HFFc6 (cell line): ENCODE results near the gene ANGPTL7. TPM values are rescaled to one million over a fixed set of nuclear protein-coding genes. Genes with fewer than 3 reads are reported as not detected.

Source experiments
- DNase-seq: peaks from one replicate; pipeline ENCODE4 v3.0.0-alpha.2; 2018
- H3K27ac Mint-ChIP-seq: 2 replicates; pipeline ENCODE4 v1.8.0; 2020; ENCODE audit warnings: mild to moderate bottlenecking, mixed read lengths
- H3K27me3 Mint-ChIP-seq: 2 replicates; pipeline ENCODE4 v1.8.0; 2021; ENCODE audit warnings: mild to moderate bottlenecking, moderate library complexity, mixed read lengths; ENCODE audit not compliant: insufficient read depth
- H3K36me3 Mint-ChIP-seq: 2 replicates; pipeline ENCODE4 v1.8.0; 2021; ENCODE audit warnings: low read depth, mixed read lengths
- H3K4me1 Mint-ChIP-seq: 2 replicates; pipeline ENCODE4 v1.8.0; 2020; ENCODE audit warnings: low read depth, mixed read lengths
- H3K4me3 Mint-ChIP-seq: 2 replicates; pipeline ENCODE4 v1.8.0; 2020; ENCODE audit warnings: mild to moderate bottlenecking, moderate library complexity, mixed read lengths
- H3K9me3 Mint-ChIP-seq: 2 replicates; pipeline ENCODE4 v1.8.0; 2020; ENCODE audit warnings: mild to moderate bottlenecking, mixed read lengths
- CTCF ChIP-seq: fragments of 200-600 bp; sonication (generic); IDR thresholded peaks from 2 replicates; pipeline ENCODE4 v1.5.0; 2021; ENCODE audit warnings: antibody characterized with exemption, mild to moderate bottlenecking
- total RNA-seq, 6 experiments: library from RNA; stranded (reverse); fragmentation: NEBNext Ultra II Directional; extraction: Animal tissue kit (Norgen Biotek cat#: 25700); gene quantifications; 2 replicates in 1 of 6; 3 replicates in 5 of 6; pipeline ENCODE4 v1.2.3, GENCODE V29; 2021

The ANGPTL7 gene
- total RNA-seq, 6 experiments from 2014 or later: not detected

- peaks cover 8% of the 10 kb centered on the region; the same call in 1 of the 2 replicates for H3K36me3 Mint-ChIP-seq
- no peak overlapping the region for H3K27ac Mint-ChIP-seq
- H3K4me1 Mint-ChIP-seq: no peaks in the 10 kb centered on the region
- no peak for DNase-seq
- H3K9me3 Mint-ChIP-seq: no peaks in the 10 kb centered on the region
- H3K27me3 Mint-ChIP-seq: peaks cover 2% of the 10 kb centered on the region; the same call in 1 of the 2 replicates
- no peak overlapping the region for H3K4me3 Mint-ChIP-seq
- no peak for TF ChIP-seq CTCF
Measured at GRCh38 chr1:11188381-11188780, 774 bp upstream of the ANGPTL7 start.

GRCh38 chr1:11193376-11193775 is 4.2 kb downstream of the ANGPTL7 start:
- Mint-ChIP-seq H3K4me1 (peaks cover 6% of the 10 kb centered on the region), H3K9me3 (no peaks in the 10 kb centered on the region), H3K36me3 (peaks cover 25% of the 10 kb centered on the region), H3K4me3 (no peak overlapping the region), H3K27me3 (peaks cover 2% of the 10 kb centered on the region; the same call in 1 of the 2 replicates), H3K27ac (no peak overlapping the region)
- no peak for DNase-seq
- no peak for TF ChIP-seq CTCF

DNA sequence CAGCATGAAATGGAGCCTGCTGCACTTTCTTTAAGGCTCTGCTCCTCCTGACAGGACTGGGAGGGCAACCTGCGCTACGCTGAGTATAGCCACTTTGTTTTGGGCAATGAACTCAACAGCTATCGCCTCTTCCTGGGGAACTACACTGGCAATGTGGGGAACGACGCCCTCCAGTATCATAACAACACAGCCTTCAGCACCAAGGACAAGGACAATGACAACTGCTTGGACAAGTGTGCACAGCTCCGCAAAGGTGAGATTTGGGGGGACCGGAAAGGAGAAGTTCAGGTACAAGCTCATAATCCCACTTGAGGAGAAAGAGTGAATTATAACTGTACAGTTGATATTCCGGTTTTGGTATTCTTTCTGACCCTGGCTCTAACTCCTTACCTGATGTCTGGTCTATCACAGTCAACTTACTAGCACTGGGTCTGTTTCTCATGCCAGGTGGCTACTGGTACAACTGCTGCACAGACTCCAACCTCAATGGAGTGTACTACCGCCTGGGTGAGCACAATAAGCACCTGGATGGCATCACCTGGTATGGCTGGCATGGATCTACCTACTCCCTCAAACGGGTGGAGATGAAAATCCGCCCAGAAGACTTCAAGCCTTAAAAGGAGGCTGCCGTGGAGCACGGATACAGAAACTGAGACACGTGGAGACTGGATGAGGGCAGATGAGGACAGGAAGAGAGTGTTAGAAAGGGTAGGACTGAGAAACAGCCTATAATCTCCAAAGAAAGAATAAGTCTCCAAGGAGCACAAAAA is 5.4 kb downstream of the ANGPTL7 start:
- no peaks in the 10 kb centered on the region for H3K9me3 Mint-ChIP-seq
- DNase-seq: no peak
- peaks cover 2% of the 10 kb centered on the region; the same call in 1 of the 2 replicates for H3K27me3 Mint-ChIP-seq
- no peak for TF ChIP-seq CTCF
- H3K4me1 Mint-ChIP-seq: peaks cover 6% of the 10 kb centered on the region
- no peak overlapping the region for H3K4me3 Mint-ChIP-seq
- no peak overlapping the region for H3K27ac Mint-ChIP-seq
- H3K36me3 Mint-ChIP-seq: peaks cover 25% of the 10 kb centered on the region

- no peak overlapping the region for H3K4me3 Mint-ChIP-seq
- peaks cover 25% of the 10 kb centered on the region for H3K36me3 Mint-ChIP-seq
Measured at GRCh38 chr1:11196945-11197344, 7.8 kb downstream of the ANGPTL7 start.

GRCh38 chr1:11197359-11197758 is 8.2 kb downstream of the ANGPTL7 start:
- Mint-ChIP-seq H3K27ac (no peak overlapping the region), H3K36me3 (peaks cover 25% of the 10 kb centered on the region), H3K27me3 (peaks cover 2% of the 10 kb centered on the region; the same call in 1 of the 2 replicates), H3K4me1 (peaks cover 6% of the 10 kb centered on the region), H3K9me3 (no peaks in the 10 kb centered on the region), H3K4me3 (no peak overlapping the region)
- DNase-seq: no peak
- TF ChIP-seq CTCF: no peak

More at GRCh38 chr1:11196945-11197344, 7.8 kb downstream of the ANGPTL7 start:
- H3K27me3 Mint-ChIP-seq: peaks cover 2% of the 10 kb centered on the region; the same call in 1 of the 2 replicates
- H3K4me1 Mint-ChIP-seq: peaks cover 6% of the 10 kb centered on the region
- DNase-seq: no peak
- no peak for TF ChIP-seq CTCF
- no peaks in the 10 kb centered on the region for H3K9me3 Mint-ChIP-seq
- no peak overlapping the region for H3K27ac Mint-ChIP-seq
